H1 (cell line): ENCODE measurements around the gene GUCY1A1. TPM values are rescaled to one million over a fixed set of nuclear protein-coding genes. Genes with fewer than 3 reads are reported as not detected.

Experiments used
- CTCF ChIA-PET: fragments of 300-600 bp; sonication (Branson Sonifier 250); formaldehyde crosslinking; loops from one replicate; lab custom pipeline; 2021; ENCODE audit not compliant: partially characterized antibody; lab: Charles Lee
- POLR2A ChIA-PET: fragments of 300-600 bp; sonication (Branson Sonifier 250); formaldehyde crosslinking; loops from one replicate; lab custom pipeline; 2021; ENCODE audit warnings: inconsistent platforms; ENCODE audit not compliant: partially characterized antibody; lab: Charles Lee
- DNase-seq, 2 experiments: peaks; one replicate each; pipeline versions ENCODE4 v3.0.0 to v3.0.0-alpha.2; 2010 to 2022; ENCODE audit warnings: low spot score in 2 of 2, low read depth in 1 of 2, mixed read lengths in 1 of 2
- FAIRE-seq: peaks from 2 replicates; lab custom pipeline; 2011; peaks lifted over from hg19 to GRCh38; lab: Jason Lieb, UNC
- H2AFZ ChIP-seq: 2 replicates; pipeline ENCODE4 v1.8.1; 2012; ENCODE audit warnings: low read length, inconsistent platforms
- H2AK5ac ChIP-seq: 2 replicates; pipeline ENCODE4 v1.6.1; 2013; ENCODE audit warnings: low read depth, low read length
- H2BK120ac ChIP-seq: replicated peaks from 2 replicates; pipeline ENCODE3; 2013; ENCODE audit warnings: low read depth, low read length, inconsistent platforms
- H2BK12ac ChIP-seq: 2 replicates; pipeline ENCODE4 v1.6.1; 2013; ENCODE audit warnings: low read depth, low read length
- H2BK15ac ChIP-seq: 2 replicates; pipeline ENCODE4 v1.6.1; 2013; ENCODE audit warnings: low read length
- H2BK20ac ChIP-seq: 2 replicates; pipeline ENCODE4 v1.6.1; 2013; ENCODE audit warnings: low read length
- H2BK5ac ChIP-seq: 2 replicates; pipeline ENCODE4 v1.6.1; 2013; ENCODE audit warnings: low read depth, low read length
- H3K14ac ChIP-seq: 2 replicates; pipeline ENCODE4 v1.6.1; 2013; ENCODE audit warnings: inconsistent platforms; ENCODE audit not compliant: insufficient read length
- H3K18ac ChIP-seq: 2 replicates; pipeline ENCODE4 v1.6.1; 2013; ENCODE audit warnings: low read length; ENCODE audit errors: extremely low read depth
- H3K23ac ChIP-seq: 2 replicates; pipeline ENCODE4 v1.6.1; 2013; ENCODE audit warnings: inconsistent platforms; ENCODE audit not compliant: insufficient read length
- H3K23me2 ChIP-seq: 2 replicates; pipeline ENCODE4 v1.6.1; 2013; ENCODE audit warnings: low read depth, low read length
- H3K27ac ChIP-seq: 2 replicates; pipeline ENCODE4 v1.6.1; 2011; ENCODE audit warnings: low read depth, low read length, inconsistent platforms
- H3K27me3 ChIP-seq, 4 experiments: replicated peaks in 1 of 4; 1 replicate in 1 of 4; 2 replicates in 3 of 4; pipeline versions ENCODE4 v1.6.1 to v1.8.1; 2011 to 2013; ENCODE audit warnings: low read length in 3 of 4, mild to moderate bottlenecking in 3 of 4, inconsistent platforms in 2 of 4, mixed read lengths in 2 of 4, moderate library complexity in 1 of 4; ENCODE audit not compliant: control insufficient read depth in 3 of 4, insufficient read depth in 3 of 4; ENCODE audit errors: extremely low read depth in 1 of 4
- H3K36me3 ChIP-seq, 4 experiments: 2 replicates each; pipeline versions ENCODE4 v1.6.1 to v1.8.1; 2011 to 2013; ENCODE audit warnings: mild to moderate bottlenecking in 4 of 4, low read length in 3 of 4, moderate library complexity in 2 of 4, control low read depth in 1 of 4, inconsistent platforms in 1 of 4; ENCODE audit not compliant: insufficient read depth in 4 of 4, control insufficient read depth in 2 of 4
- H3K4ac ChIP-seq: replicated peaks from 2 replicates; pipeline ENCODE3; 2013; ENCODE audit warnings: low read length, low read depth, mixed read lengths, inconsistent platforms; ENCODE audit not compliant: insufficient read length
- H3K4me1 ChIP-seq, 4 experiments: replicated peaks in 1 of 4; 1 replicate in 1 of 4; 2 replicates in 3 of 4; pipeline versions ENCODE4 v1.6.1 to v1.8.1; 2011 to 2013; ENCODE audit warnings: low read length in 3 of 4, inconsistent platforms in 2 of 4, mixed read lengths in 1 of 4; ENCODE audit not compliant: insufficient read depth in 4 of 4, control insufficient read depth in 3 of 4
- H3K4me2 ChIP-seq, 2 experiments: 2 replicates each; pipeline versions ENCODE4 v1.6.1 to v1.8.1; 2011 to 2013; ENCODE audit warnings: low read depth in 2 of 2, low read length in 2 of 2, control low read depth in 1 of 2, inconsistent platforms in 1 of 2, mild to moderate bottlenecking in 1 of 2; ENCODE audit not compliant: insufficient read depth in 1 of 2
- H3K4me3 ChIP-seq, 4 experiments: fragments of 200-600, 300-600 bp in 1 of 4; sonication (generic), shearing (Covaris generic), sonication (Bioruptor Twin) in 1 of 4; 2 replicates each; pipeline versions ENCODE4 v1.5.1 to v1.8.1; 2011 to 2016; ENCODE audit warnings: low read length in 4 of 4, low read depth in 3 of 4, control low read depth in 2 of 4, inconsistent platforms in 2 of 4, mild to moderate bottlenecking in 2 of 4, mixed read lengths in 1 of 4, moderate library complexity in 1 of 4; ENCODE audit not compliant: insufficient read depth in 2 of 4; ENCODE audit errors: extremely low read depth in 1 of 4
- H3K56ac ChIP-seq: replicated peaks from 2 replicates; pipeline ENCODE3; 2013; ENCODE audit warnings: low read depth, mild to moderate bottlenecking, mixed read lengths, low read length, inconsistent platforms; ENCODE audit not compliant: insufficient read length
- H3K79me1 ChIP-seq: 2 replicates; pipeline ENCODE4 v1.6.1; 2013; ENCODE audit warnings: low read depth, low read length, control low read depth
- H3K79me2 ChIP-seq, 2 experiments: 2 replicates each; pipeline versions ENCODE4 v1.6.1 to v1.8.1; 2012 to 2013; ENCODE audit warnings: low read length in 2 of 2, mild to moderate bottlenecking in 2 of 2, inconsistent platforms in 1 of 2; ENCODE audit not compliant: insufficient read depth in 2 of 2, control insufficient read depth in 1 of 2
- H3K9ac ChIP-seq, 4 experiments: replicated peaks in 1 of 4; 1 replicate in 1 of 4; 2 replicates in 3 of 4; pipeline versions ENCODE4 v1.6.1 to v1.8.1; 2011 to 2013; ENCODE audit warnings: low read depth in 3 of 4, low read length in 3 of 4, control low read depth in 2 of 4, mild to moderate bottlenecking in 2 of 4, moderate library complexity in 2 of 4, inconsistent platforms in 1 of 4; ENCODE audit errors: extremely low read depth in 1 of 4
- H3K9me3 ChIP-seq, 2 experiments: 2 replicates each; pipeline versions ENCODE4 v1.6.1 to v1.8.1; 2012 to 2013; ENCODE audit warnings: mild to moderate bottlenecking in 2 of 2, moderate library complexity in 2 of 2, control low read depth in 1 of 2, inconsistent platforms in 1 of 2, low read depth in 1 of 2, low read length in 1 of 2, mixed read lengths in 1 of 2; ENCODE audit not compliant: insufficient read depth in 2 of 2
- H4K20me1 ChIP-seq, 2 experiments: replicated peaks in 1 of 2; 2 replicates each; pipeline versions ENCODE3 to v1.8.1; 2011 to 2013; ENCODE audit warnings: inconsistent platforms in 2 of 2, low read length in 2 of 2, mild to moderate bottlenecking in 1 of 2; ENCODE audit not compliant: insufficient read depth in 2 of 2, control insufficient read depth in 1 of 2
- H4K5ac ChIP-seq: 2 replicates; pipeline ENCODE4 v1.6.1; 2013; ENCODE audit warnings: low read length, low read depth, mixed read lengths, inconsistent platforms; ENCODE audit not compliant: insufficient read length
- H4K8ac ChIP-seq: 2 replicates; pipeline ENCODE4 v1.8.0; 2013; ENCODE audit warnings: mild to moderate bottlenecking, moderate library complexity, low read length, inconsistent platforms; ENCODE audit not compliant: insufficient read depth; ENCODE audit errors: extremely low read depth
- H4K91ac ChIP-seq: replicated peaks from 2 replicates; pipeline ENCODE3; 2013; ENCODE audit warnings: low read length, mixed read lengths, inconsistent platforms; ENCODE audit not compliant: insufficient read length
- CBX5 ChIP-seq: fragments of 300-800, 300-1000 bp; sonication (generic); IDR thresholded peaks from 2 replicates; pipeline ENCODE4 v1.7.1; 2016; ENCODE audit warnings: antibody characterized with exemption, low read length, low read depth
- HDAC6 ChIP-seq: IDR thresholded peaks from one replicate; pipeline ENCODE4 v1.7.1; 2012; ENCODE audit warnings: low read depth, mild to moderate bottlenecking, inconsistent platforms, low read length, moderate library complexity
- NANOG ChIP-seq: IDR thresholded peaks from 2 replicates; pipeline ENCODE4 v1.6.1; 2011; ENCODE audit warnings: low read length, low read depth, mild to moderate bottlenecking, inconsistent platforms; ENCODE audit not compliant: insufficient read depth, poor library complexity, severe bottlenecking
- WGBS, 2 experiments: shearing (Covaris generic) in 1 of 2; methylation state at CpG; one replicate each; pipeline versions ENCODE4 v1.1.6 to v1.1.7; 2013 to 2015; ENCODE audit warnings: low lambda C conversion rate in 2 of 2, mixed read lengths in 2 of 2, inconsistent platforms in 1 of 2, low coverage in 1 of 2, missing lambda C conversion rate in 1 of 2; ENCODE audit not compliant: insufficient replicate concordance in 2 of 2, insufficient coverage in 1 of 2, insufficient read length in 1 of 2; ENCODE audit errors: extremely low coverage in 1 of 2, missing lambda C conversion rate in 1 of 2; 5-methylcytosine and 5-hydroxymethylcytosine counted together
- polyA plus RNA-seq, 7 experiments: library from polyadenylated mRNA; depleted of rRNA in 3 of 7; stranded (reverse) in 5 of 7; unstranded in 2 of 7; fragments of >200 nt in 5 of 7; fragments of 200-250 nt in 2 of 7; gene quantifications; 1 replicate in 5 of 7; 2 replicates in 1 of 7; 4 replicates in 1 of 7; pipeline versions ENCODE4 v1.2.1 to v1.2.3, GENCODE V29; 2011 to 2013; ENCODE audit warnings: missing spikeins in 2 of 7, mixed read lengths in 2 of 7
- total RNA-seq: library from RNA; stranded (reverse); fragmentation: NEBNext Ultra II Directional; extraction: Animal tissue kit (Norgen Biotek cat#: 25700); gene quantifications from 2 replicates; pipeline ENCODE4 v1.2.1, GENCODE V29; 2021

GUCY1A1 gene
- total and polyA plus RNA-seq, 2 of the 8 experiments (the other 6 are each of a cell fraction or from before 2014, with no cell fraction given) = not detected

DNA sequence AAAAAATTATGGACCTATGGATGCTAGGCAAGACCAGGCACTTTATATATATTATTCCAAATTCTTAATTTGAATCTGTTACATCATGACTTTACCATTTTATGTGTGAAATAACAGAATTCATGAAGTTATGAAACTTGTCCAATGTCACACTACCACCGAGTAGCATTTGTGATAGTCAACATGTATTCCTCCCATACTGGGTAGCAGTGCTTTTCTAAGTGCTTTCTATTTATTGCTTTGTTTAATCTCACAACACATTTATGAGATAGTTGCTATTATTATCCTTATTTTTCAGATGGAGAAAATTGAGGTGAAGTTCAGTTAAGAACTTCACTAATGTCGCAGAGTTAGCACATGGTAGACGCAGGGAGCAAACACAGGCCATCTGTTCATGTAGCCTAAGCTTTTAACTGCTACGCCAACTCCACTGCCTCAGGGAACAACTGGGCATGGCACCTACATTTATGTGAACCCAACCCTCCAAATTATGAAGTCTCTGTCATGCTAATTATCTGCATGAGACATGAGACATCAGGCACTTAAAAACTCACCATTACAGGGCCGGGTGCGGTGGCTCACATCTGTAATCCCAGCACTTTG, 20.8 kb downstream of the GUCY1A1 start:
- no peak overlapping the region for H4K8ac ChIP-seq
- TF ChIP-seq HDAC6 (no peak), CBX5 (no peak), NANOG (no peak)

More for the DNA sequence above, 20.8 kb downstream of the GUCY1A1 start:
- ChIA-PET CTCF (interaction anchor here (1.5 kb wide), 1 partner anchor 11 kb away, joined by 4 read pairs; no protein-coding TSS in a partner anchor), POLR2A (no interaction called here)
- H4K5ac ChIP-seq = no peak overlapping the region
- no peak overlapping the region for H2BK12ac ChIP-seq
- H3K9ac ChIP-seq = no peak overlapping the region
- no peak for FAIRE-seq
- no peaks in the 10 kb centered on the region for H3K9me3 ChIP-seq
- H2BK120ac ChIP-seq = no peak overlapping the region
- H2BK20ac ChIP-seq = no peak overlapping the region
- no peak overlapping the region for H3K4ac ChIP-seq
- H3K4me1 ChIP-seq = no peaks in the 10 kb centered on the region
- no peak overlapping the region for H2BK5ac ChIP-seq
- H2BK15ac ChIP-seq = no peak overlapping the region
- H3K79me2 ChIP-seq = no peaks in the 10 kb centered on the region
- H3K4me3 ChIP-seq = no peak overlapping the region
- H3K18ac ChIP-seq = no peak overlapping the region
- no peak overlapping the region for H3K56ac ChIP-seq
- no peaks in the 10 kb centered on the region for H3K79me1 ChIP-seq
- no peaks in the 10 kb centered on the region for H3K27me3 ChIP-seq
- H3K4me2 ChIP-seq = no peak overlapping the region
- H3K14ac ChIP-seq = no peak overlapping the region
- H3K36me3 ChIP-seq = no peaks in the 10 kb centered on the region
- no peak overlapping the region for H2AK5ac ChIP-seq
- WGBS, 2 experiments = 97% methylated on average over 6 of the region's 6 CpGs; no CpG with 5 or more reads in 1 of the 2 experiments
- no peak overlapping the region for H4K91ac ChIP-seq
- H3K27ac ChIP-seq = no peak overlapping the region
- H3K23ac ChIP-seq = no peak overlapping the region
- no peak for DNase-seq
- H4K20me1 ChIP-seq = no peaks in the 10 kb centered on the region
- no peaks in the 10 kb centered on the region for H3K23me2 ChIP-seq
- no peak overlapping the region for H2AFZ ChIP-seq
